Measurements from ENCODE around the gene WDR13. TPM values are rescaled to one million over a fixed set of nuclear protein-coding genes. Genes with fewer than 3 reads are reported as not detected.

The WDR13 gene
- total RNA-seq, 1 experiment from 2014 or later = 48.1 TPM

DNA sequence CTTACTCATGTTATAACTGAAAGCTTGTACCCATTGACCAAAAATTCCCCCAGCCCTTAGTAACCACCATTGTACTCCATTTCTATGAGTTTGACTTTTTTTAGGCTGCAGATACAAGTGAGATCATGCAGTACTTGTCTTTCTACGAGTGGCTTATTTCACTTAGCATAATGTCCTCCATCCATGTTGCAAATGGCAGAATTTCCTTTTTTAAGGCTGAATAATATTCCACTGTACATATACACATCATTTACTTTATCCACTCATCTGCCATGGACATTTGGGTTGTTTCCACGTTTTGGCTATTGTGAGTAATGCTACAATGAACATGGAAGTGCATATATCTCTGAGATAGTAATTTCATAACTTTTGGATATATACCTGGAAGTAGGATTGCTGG, 12.6 kb upstream of the WDR13 start:
- no peak for DNase-seq (ENCODE audit: low spot score)
- CTCF ChIA-PET = no interaction called here
- Histone ChIP-seq H3K27ac (ENCODE audit: low read depth, low read length, poor library complexity, severe bottlenecking) (no peak overlapping the region), H3K9me3 (ENCODE audit: low read depth, low read length, poor library complexity, severe bottlenecking) (no peaks in the 10 kb centered on the region), H3K36me3 (ENCODE audit: insufficient read depth, low read length, poor library complexity, severe bottlenecking) (peaks cover under 1% of the 10 kb centered on the region), H3K4me1 (ENCODE audit: insufficient read depth, low read length, poor library complexity, severe bottlenecking) (no peaks in the 10 kb centered on the region), H3K4me3 (ENCODE audit: low read depth, low read length, poor library complexity, severe bottlenecking) (no peak overlapping the region), H3K27me3 (replicated peaks; ENCODE audit: insufficient read depth, low read depth, low read length, poor library complexity) (no peaks in the 10 kb centered on the region)
- intact Hi-C loops (cut with micrococcal nuclease; ENCODE audit: unreplicated experiment) = no loop called here
- POLR2A ChIA-PET (ENCODE audit: low non-redundant PET) = no interaction called here
- TF ChIP-seq, protein P1, sequence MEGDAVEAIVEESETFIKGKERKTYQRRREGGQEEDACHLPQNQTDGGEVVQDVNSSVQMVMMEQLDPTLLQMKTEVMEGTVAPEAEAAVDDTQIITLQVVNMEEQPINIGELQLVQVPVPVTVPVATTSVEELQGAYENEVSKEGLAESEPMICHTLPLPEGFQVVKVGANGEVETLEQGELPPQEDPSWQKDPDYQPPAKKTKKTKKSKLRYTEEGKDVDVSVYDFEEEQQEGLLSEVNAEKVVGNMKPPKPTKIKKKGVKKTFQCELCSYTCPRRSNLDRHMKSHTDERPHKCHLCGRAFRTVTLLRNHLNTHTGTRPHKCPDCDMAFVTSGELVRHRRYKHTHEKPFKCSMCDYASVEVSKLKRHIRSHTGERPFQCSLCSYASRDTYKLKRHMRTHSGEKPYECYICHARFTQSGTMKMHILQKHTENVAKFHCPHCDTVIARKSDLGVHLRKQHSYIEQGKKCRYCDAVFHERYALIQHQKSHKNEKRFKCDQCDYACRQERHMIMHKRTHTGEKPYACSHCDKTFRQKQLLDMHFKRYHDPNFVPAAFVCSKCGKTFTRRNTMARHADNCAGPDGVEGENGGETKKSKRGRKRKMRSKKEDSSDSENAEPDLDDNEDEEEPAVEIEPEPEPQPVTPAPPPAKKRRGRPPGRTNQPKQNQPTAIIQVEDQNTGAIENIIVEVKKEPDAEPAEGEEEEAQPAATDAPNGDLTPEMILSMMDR (conservative IDR thresholded peaks at IDR 0.05; ENCODE audit: low read depth, low read length) = no peak
- TF ChIP-seq EZH2 (IDR thresholded peaks at IDR 0.05; ENCODE audit: borderline replicate concordance, low read depth, low read length, poor library complexity, severe bottlenecking) = no peak
- no TSS peak for BruUV-seq (replicated peaks)

DNA sequence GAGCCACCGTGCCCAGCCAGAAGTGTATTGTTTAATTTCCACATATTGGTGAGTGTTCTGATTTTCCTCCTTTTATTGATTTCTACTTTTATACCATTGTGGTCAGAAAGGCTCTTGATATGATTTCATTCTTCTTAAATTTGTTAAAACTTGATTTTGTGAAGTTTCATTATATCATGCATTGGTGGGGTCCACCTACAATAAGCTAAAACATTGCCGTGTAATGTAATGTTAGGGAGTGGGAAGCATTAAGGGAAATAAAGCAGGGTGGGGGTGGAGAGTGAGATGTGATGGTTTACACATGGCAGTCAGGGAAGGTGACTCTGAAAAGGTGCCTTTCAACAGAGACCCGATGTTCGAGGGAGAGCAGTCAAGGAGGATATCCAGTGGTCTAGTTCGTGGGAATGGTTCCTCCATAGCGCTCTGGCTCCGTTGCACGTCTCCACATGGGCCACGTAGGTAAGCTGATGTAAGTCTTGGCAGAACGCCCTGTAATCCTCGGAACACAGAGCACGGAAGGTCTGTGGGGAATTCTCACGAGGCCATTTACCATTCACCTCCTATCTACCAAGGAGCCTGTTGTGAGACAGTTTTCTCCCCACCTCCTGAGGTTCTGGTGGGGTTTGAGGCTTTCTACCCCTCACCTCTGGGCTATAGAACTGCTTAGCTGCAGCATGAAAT, 7.7 kb upstream of the WDR13 start:
- Histone ChIP-seq H3K27ac (ENCODE audit: low read depth, low read length, poor library complexity, severe bottlenecking) (no peak overlapping the region), H3K4me1 (ENCODE audit: insufficient read depth, low read length, poor library complexity, severe bottlenecking) (no peaks in the 10 kb centered on the region), H3K36me3 (ENCODE audit: insufficient read depth, low read length, poor library complexity, severe bottlenecking) (no peaks in the 10 kb centered on the region), H3K4me3 (ENCODE audit: low read depth, low read length, poor library complexity, severe bottlenecking) (no peak overlapping the region), H3K27me3 (replicated peaks; ENCODE audit: insufficient read depth, low read depth, low read length, poor library complexity) (no peaks in the 10 kb centered on the region), H3K9me3 (ENCODE audit: low read depth, low read length, poor library complexity, severe bottlenecking) (no peaks in the 10 kb centered on the region)
- ChIA-PET CTCF (interaction anchor here (0.6 to 1.1 kb wide), 2 partner anchors 15 to 393 kb away, joined by 3 read pairs; no protein-coding TSS in a partner anchor), POLR2A (ENCODE audit: low non-redundant PET) (no interaction called here)
- TF ChIP-seq, protein P1 (conservative IDR thresholded peaks at IDR 0.05; ENCODE audit: low read depth, low read length) = no peak
- TF ChIP-seq EZH2 (IDR thresholded peaks at IDR 0.05; ENCODE audit: borderline replicate concordance, low read depth, low read length, poor library complexity, severe bottlenecking) = no peak
- no TSS peak for BruUV-seq (replicated peaks)
- intact Hi-C loops (cut with micrococcal nuclease; ENCODE audit: unreplicated experiment) = no loop called here
- DNase-seq (ENCODE audit: low spot score) = no peak

DNA sequence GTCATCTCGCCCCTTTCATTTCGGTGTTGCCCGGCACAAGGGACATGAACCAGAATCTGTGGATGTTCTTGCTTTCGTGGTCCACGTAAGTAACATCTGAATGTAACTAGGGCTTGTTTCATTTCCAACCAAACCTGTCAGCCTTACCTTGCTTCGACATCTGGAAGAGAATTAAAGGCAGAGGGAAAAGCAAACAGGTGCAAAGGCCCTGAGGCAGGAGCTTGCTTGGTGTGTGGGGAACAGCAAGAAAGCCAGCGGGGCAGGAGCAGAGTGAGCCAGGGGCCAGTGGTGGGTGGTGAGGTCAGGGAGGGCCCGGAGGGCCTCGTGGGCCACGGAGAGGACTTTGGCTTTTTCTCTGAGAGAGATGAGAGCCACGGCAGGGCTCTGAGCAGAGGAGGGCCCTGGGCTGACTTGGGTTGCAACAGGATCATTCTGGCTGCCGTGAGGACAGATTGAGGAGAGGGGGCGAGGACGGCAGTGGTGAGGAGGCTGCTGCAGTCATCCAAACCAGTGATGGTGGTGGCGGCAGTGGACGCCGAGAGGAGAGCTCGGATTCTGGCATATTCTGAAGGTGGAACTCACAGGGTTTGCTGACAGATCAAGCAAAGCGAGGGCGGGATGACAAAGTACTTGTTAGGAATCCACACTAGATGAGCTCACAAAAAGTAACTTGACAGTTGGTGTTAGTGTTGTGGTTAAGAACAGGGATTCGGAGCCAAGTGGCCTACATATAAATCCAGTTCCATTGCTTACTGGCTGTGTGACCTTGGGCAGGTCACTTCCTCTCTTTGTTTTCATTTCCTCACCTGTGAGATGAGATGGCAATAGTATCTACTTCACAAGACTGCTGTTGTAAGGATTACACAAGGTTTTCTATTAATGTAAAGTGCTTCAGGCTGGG, 6.8 kb upstream of the WDR13 start:
- no peak for DNase-seq (ENCODE audit: low spot score)
- Histone ChIP-seq H3K36me3 (ENCODE audit: insufficient read depth, low read length, poor library complexity, severe bottlenecking) (no peaks in the 10 kb centered on the region), H3K4me3 (ENCODE audit: low read depth, low read length, poor library complexity, severe bottlenecking) (no peak overlapping the region), H3K9me3 (ENCODE audit: low read depth, low read length, poor library complexity, severe bottlenecking) (no peaks in the 10 kb centered on the region), H3K27ac (ENCODE audit: low read depth, low read length, poor library complexity, severe bottlenecking) (no peak overlapping the region), H3K4me1 (ENCODE audit: insufficient read depth, low read length, poor library complexity, severe bottlenecking) (no peaks in the 10 kb centered on the region), H3K27me3 (replicated peaks; ENCODE audit: insufficient read depth, low read depth, low read length, poor library complexity) (no peaks in the 10 kb centered on the region)
- BruUV-seq (replicated peaks) = no TSS peak
- ChIA-PET CTCF (interaction anchor here (1.1 kb wide), 1 partner anchor 16 kb away, joined by 3 read pairs; no protein-coding TSS in a partner anchor), POLR2A (ENCODE audit: low non-redundant PET) (no interaction called here)
- intact Hi-C loops (cut with micrococcal nuclease; ENCODE audit: unreplicated experiment) = no loop called here
- no peak for TF ChIP-seq EZH2 (IDR thresholded peaks at IDR 0.05; ENCODE audit: borderline replicate concordance, low read depth, low read length, poor library complexity, severe bottlenecking)
- TF ChIP-seq, protein P1 (conservative IDR thresholded peaks at IDR 0.05; ENCODE audit: low read depth, low read length) = no peak
